SIG-M5 treated with dmso at 0.1 percent for 504 hours (cell line): ENCODE measurements around the gene SLIT3.
"Not testable (repeated sequence)": the region's sequence is repeated elsewhere in the genome, so short reads cannot be mapped to it uniquely, and the experiment has no call there.

Source experiments
- DNase-seq: peaks from one replicate; lab custom pipeline; 2025; ENCODE audit not compliant: unreplicated experiment; lab: John Stamatoyannopoulos, UW

SLIT3 gene

DNA sequence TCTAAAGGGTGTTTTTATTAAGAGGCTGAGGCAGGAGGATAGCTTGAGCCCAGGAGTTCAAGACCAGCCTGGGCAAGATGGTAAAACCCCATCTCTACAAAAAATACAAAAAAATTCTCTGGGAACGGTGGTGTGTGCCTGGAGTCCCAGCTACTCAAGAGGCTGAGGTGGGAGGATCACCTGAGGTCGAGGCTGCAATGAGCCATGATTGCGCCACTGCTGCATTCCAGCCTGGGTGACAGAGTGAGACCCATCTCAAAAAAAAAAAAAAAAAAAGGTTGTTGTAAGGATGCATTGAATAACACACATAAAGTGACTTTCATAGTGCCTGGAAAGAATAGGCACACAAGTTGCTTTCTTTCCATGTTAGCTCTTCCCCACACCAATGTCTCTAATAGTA, 662.1 kb downstream of the SLIT3 start:
- DNase-seq = not testable (repeated sequence)

DNA sequence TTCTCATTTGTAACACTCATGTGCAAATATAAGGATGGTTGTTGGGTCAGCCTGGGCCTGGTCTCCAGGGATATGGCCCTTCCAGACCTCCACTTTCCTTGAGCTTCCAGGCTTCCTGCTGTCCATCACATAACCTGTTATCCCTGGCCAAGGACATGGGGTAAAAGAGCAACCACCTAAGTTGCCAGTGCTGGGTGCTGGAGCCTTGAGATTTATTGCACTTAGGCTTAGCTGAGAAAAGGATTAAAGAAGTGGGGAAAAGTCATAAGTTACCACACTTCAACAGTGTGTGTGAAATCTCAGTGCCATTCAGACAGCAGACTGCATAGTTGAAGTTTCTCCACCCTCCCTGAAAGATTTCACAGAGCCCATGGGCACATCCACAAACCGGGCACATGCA, 663.1 kb downstream of the SLIT3 start:
- no peak for DNase-seq

DNA sequence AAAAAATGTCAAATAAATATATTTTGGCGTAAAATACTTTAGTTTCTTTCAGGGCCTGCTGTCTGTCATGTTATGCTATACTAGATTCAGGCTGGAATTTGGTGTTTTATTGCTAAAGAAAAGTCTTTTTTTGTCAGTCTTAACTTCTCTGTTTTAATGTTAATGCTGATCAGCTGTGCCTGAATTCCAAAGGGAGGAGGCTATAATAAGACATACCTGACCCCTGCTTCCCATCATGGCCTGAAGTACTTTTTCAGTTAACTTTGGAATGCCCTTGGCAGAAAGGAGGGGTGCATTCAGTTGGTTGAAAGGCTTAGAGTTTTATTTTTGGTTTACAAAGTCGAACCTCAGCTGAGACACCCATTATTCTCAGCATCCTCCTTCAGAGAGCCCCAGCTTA, 663.7 kb downstream of the SLIT3 start:
- DNase-seq = no peak

DNA sequence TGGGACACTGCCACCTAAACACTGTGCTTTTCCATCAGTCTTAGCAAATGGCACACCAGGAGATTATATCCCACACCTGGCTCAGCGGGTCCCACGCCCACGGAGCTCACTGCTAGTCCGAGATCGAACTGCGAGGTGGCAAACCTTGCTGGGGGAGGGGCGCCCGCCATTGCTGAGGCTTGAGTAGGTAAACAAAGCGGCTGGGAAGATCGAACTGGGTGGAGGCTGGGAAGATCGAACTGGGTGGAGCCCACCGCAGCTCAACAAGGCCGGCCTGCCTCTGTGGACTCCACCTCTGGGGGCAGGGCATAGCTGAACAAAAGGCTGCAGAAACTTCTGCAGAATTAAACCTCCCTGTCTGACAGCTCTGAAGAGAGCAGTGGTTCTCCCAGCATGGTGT, 670.0 kb downstream of the SLIT3 start:
- not testable (repeated sequence) for DNase-seq

DNA sequence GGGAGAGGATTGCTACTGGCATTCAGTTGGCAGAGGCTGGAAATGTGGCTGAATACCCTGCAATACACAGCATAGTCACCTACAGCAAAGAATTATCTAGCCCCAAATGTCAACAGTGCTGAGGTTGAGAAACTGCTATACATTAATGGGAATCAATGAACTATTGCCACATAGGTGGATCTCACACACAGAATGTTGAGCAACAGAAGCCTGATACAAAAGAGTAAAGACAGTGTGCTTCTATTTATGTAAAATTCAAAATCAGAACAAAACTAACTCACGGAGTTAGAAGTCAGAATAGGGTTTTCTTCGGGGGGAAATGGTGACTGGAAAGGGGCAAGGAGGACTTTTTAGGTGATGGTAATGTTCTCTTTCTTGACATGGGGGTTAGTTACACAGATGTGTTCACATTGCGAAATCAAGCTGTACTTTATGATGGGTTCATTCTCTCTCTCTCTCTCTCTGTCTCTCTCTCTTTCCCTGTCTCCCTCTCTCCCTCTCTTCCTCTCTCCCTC, 676.0 kb downstream of the SLIT3 start:
- peak; percentile 72 for DNase-seq

DNA sequence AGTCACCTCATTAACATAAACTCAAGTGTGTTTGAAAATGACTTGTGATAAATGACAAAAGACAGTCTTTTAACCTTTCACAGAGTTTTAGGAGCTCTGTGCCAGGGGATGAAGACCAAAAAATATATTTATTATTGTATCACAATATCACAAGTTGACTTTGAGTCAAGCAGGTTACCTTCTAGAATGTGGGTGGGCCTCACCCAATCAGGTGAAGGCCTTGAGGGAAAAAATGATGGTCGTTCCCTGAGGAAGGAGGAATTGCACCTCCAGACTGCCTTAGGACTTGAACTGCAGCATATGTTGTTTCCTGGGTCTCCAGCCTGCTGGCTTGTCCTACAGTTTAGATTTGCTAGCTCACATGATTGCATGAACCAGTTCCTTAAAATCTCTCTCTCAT, 680.1 kb downstream of the SLIT3 start:
- no peak for DNase-seq

DNA sequence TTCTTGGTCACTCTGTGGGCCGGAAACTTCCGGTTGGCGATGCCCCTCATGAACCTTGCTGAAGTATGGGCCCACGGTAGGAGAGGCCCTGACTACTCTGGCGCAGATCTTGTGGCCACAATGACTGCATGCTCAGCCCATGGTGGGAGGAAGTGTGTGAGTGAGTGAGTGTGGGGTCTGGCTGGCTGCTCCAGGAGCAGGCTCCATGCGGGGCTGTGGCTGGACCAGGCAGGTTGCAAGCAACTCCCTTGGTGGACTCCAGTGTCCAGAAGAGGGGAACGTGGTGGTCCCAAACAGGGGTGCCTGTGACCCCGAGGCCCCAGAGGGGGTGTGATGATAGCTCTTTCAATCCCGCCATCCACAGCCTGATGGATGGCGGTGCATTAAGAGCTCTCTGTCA, 686.3 kb downstream of the SLIT3 start:
- no peak for DNase-seq

DNA sequence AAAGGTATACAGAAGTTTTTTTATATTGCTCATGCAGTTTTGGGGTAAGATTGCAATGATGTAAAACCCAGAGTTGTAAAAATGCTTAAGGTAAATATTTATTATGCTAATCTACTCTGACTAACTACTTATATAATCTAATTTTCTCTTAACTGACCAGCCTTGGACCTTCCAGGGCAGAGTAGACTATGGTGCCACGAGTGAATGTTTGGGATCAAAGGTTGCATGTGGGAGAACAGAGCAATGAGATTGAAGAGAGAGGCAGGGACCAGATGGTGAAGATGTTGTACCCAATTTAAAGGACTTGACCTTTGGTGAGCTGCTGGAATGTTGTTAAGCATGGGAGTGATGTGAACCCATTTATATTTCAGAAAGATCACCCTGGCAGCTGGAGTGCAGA, 686.9 kb downstream of the SLIT3 start:
- DNase-seq = no peak

DNA sequence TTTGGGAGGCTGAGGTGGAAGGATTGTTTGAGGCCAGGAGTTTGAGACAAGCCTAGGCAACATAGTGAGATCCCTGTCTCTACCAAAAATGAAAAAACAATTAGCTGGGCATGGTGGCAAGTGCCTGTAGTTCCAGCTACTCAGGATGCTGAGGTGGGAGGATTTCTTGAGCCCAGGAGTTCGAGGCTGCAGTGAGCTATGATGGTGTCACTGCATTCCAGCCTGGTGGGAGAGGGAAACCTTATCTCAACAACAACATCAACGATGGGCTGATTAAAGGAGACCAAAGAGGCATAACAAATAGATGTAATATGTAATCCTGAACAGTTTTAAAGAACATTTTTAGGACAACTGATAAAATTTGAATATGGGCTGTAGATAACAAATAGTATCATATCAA, 687.5 kb downstream of the SLIT3 start:
- no peak for DNase-seq

DNA sequence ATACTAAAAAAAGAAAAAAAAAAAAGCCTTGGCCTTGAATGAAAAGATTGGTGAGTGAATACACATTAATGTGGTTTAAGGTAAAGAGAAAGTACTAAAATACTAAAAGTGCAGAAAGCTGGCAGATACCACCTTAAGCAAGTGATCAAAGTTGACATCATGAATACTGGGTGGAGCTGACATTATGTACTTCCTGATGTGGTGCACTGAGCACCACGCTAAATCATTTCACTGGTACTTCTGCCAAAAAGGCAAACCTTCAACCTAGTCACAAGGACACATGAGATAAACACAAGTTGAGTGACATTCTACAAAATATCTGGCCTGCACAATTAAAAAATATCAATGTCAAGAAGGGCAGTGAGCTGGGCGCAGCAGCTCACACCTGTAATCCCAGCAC, 687.9 kb downstream of the SLIT3 start:
- DNase-seq = no peak

DNA sequence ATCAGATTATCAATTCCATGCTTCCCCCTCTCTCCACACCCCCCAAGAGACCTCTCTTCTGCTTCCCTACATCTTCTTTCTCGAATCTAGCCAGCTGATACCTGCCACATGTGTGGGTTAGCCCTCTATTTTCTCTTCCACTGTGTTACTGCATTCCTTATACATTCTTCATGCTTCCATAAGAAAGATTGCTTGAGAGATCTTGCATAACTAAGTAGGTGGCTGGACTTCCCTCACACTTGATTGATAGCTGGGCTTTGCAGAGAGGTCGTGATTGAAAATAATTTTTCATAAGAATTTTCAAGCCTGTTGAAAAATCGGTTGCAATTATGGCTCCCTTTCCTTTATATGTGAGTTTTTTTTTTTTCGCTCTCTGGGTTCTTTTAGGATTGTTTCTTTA, 688.8 kb downstream of the SLIT3 start:
- no peak for DNase-seq
